ENCODE measurements around the gene ARF3.
A peak's percentile ranks its signal among the peaks of the same experiment; 100 is the strongest.

The ARF3 gene

GRCh38 chr12:48890657-48891418, 66.4 kb downstream of the ARF3 start:
- no peak for TF ChIP-seq FOXP2 (optimal IDR thresholded peaks at IDR 0.05; ENCODE audit: control extremely low read depth, extremely low read length, insufficient read depth)
- TF ChIP-seq EZH2 (IDR thresholded peaks at IDR 0.05): no peak
- TF ChIP-seq POLR2AphosphoS5 (IDR thresholded peaks at IDR 0.05; ENCODE audit: borderline replicate concordance, low read depth, low read length): no peak
- H3K27ac ChIP-seq: no peak overlapping the region
- DNase-seq (ENCODE audit: low read depth, low spot score): no peak
- no peak overlapping the region for H3K9ac ChIP-seq (ENCODE audit: insufficient read length)
- H3K36me3 ChIP-seq (ENCODE audit: insufficient read depth, low read length): no peaks in the 10 kb centered on the region
- H3K4me3 ChIP-seq: peak overlapping the region; percentile 58
- H3K9me3 ChIP-seq (ENCODE audit: low read depth, low read length): no peaks in the 10 kb centered on the region

- no peak for DNase-seq (ENCODE audit: low read depth, low spot score)
- Histone ChIP-seq H3K9me3 (ENCODE audit: low read depth, low read length) (no peaks in the 10 kb centered on the region), H3K36me3 (ENCODE audit: insufficient read depth, low read length) (no peaks in the 10 kb centered on the region), H3K27ac (no peak overlapping the region), H3K4me3 (no peak overlapping the region), H3K9ac (ENCODE audit: insufficient read length) (no peak overlapping the region)
- TF ChIP-seq POLR2AphosphoS5 (IDR thresholded peaks at IDR 0.05; ENCODE audit: borderline replicate concordance, low read depth, low read length) (no peak), FOXP2 (optimal IDR thresholded peaks at IDR 0.05; ENCODE audit: control extremely low read depth, extremely low read length, insufficient read depth) (no peak), EZH2 (IDR thresholded peaks at IDR 0.05) (no peak)
Measured at GRCh38 chr12:48889679-48890078, 67.6 kb downstream of the ARF3 start.

Measured in SK-N-MC (cell line).